ENCODE data around the gene NT5C3A. TPM values are rescaled to one million over a fixed set of nuclear protein-coding genes. Genes with fewer than 3 reads are reported as not detected.

NT5C3A gene
- polyA plus RNA-seq (2013), result 16.5 and 17.2 TPM in 2 replicates

DNA sequence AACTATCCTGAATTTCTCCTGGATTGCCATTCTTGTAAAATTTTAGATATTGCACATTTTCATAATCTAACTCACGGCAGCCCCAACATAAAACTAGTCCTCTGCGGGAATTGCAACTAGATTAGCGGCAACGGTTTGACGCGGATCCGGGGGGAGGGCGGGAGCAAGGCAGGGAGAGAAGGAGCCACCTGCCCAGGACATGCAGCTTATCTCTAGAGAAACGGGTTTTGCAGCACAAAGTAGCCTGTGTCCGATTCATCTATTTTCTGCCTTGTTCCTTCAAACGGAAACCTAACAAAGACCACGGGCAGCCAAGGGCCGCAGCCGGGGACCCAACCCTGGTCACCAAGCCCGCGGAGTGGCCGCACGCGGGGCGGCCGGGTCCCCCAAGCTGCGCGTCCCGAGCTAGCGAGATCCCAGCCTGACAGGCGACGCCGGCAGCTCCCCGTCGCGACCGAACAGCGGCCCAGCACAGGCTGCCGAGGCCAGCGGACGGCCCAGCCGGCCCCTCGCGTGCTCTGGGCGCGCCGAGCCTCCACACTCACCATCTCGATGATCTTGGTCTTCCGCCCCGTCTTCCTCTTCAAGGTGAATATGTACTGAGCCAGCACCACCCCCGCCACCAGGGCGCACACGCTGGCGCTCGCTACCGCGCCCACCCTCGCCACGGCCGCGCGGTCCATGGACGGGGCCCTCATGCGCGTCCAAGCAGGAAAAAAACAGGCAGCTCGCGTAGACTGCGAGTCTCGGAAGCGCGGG, at the start of gene NT5C3A:
TSS of gene NT5C3A (minus strand) at position 754 of the 759 bp plus-strand sequence. CDS start at position 683, 71 bp downstream.
- Histone ChIP-seq H4K91ac (ENCODE audit: low read depth, low read length) (peak within 1 kb of the TSS; percentile 85), H3K27me3 (ENCODE audit: insufficient read depth, low read length) (no peaks in the 10 kb centered on the region), H3K4me1 (ENCODE audit: control insufficient read depth in 1 of 2, insufficient read depth in 2 of 2, low read length in 2 of 2) (no peaks in the 10 kb centered on the region), H2BK5ac (ENCODE audit: low read depth, low read length, poor library complexity) (peak within 1 kb of the TSS; percentile 68), H3K14ac (ENCODE audit: low read length) (peak within 1 kb of the TSS; percentile 93), H3K4me3 (ENCODE audit: low read depth, low read length) (peak within 1 kb of the TSS; percentile 82), H2BK120ac (ENCODE audit: insufficient read depth, low read length, poor library complexity) (peak within 1 kb of the TSS; percentile 44), H2AFZ (ENCODE audit: insufficient read depth, low read length, poor library complexity) (peak within 1 kb of the TSS; percentile 95), H3K9ac (ENCODE audit: low read length) (peak within 1 kb of the TSS; percentile 87), H3K36me3 (ENCODE audit: control insufficient read depth in 1 of 2, insufficient read depth in 2 of 2, low read length in 2 of 2) (peaks cover 0 to 1% of the 10 kb centered on the region in 2 experiments), H3K79me1 (ENCODE audit: low read length) (peaks cover 8% of the 10 kb centered on the region), H3K18ac (ENCODE audit: low read length) (peak within 1 kb of the TSS; percentile 87), H3K9me3 (ENCODE audit: insufficient read depth, low read depth, low read length) (no peaks in the 10 kb centered on the region), H4K12ac (ENCODE audit: low read depth, low read length) (peak within 1 kb of the TSS; percentile 95), H3K4ac (ENCODE audit: low read depth, low read length) (peak within 1 kb of the TSS; percentile 65), H3K79me2 (ENCODE audit: control insufficient read depth, insufficient read depth, low read length, poor library complexity) (peaks cover 10% of the 10 kb centered on the region), H3K23ac (ENCODE audit: low read length) (no peak within 1 kb of the TSS), H2BK12ac (ENCODE audit: low read length) (no peak within 1 kb of the TSS), H4K8ac (ENCODE audit: low read depth, low read length) (peak within 1 kb of the TSS; percentile 87), H3K4me2 (ENCODE audit: low read length) (peak within 1 kb of the TSS; percentile 89), H3K27ac (ENCODE audit: low read depth, low read length) (peak within 1 kb of the TSS; percentile 86), H2AK5ac (ENCODE audit: low read length) (no peak within 1 kb of the TSS)
- DNase-seq, result peak; percentile 38 to 70
- WGBS (ENCODE audit: extremely low coverage, insufficient coverage, insufficient read length), result no CpG with 5 or more reads among the region's 66 CpGs

DNA sequence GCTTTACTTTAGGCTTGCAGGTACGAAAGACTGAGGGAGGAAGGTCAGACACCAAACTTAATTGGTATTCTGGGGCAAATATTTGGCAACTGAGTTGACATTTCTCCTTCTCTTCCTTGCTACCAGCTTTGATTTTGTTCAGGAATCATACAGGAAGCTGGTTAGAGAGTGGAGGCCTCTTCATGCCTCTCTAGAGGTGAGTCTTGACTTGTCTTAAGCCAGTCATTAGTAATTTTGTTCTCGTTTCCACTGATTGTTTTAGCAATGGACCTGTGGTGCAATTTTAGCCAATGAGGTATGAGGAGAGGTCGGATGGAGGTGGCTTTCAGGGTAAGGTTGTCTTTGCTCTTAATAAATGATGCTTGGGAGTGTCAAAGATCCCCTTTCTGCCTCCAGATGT, 49.0 kb upstream of the NT5C3A start:
- no peaks in the 10 kb centered on the region for H3K9me3 ChIP-seq (ENCODE audit: insufficient read depth, low read depth, low read length)
- H3K4me2 ChIP-seq (ENCODE audit: low read length), result no peak overlapping the region
- no peak overlapping the region for H3K4me3 ChIP-seq (ENCODE audit: low read depth, low read length)
- DNase-seq, result no peak
- peaks cover 6% of the 10 kb centered on the region for H3K79me2 ChIP-seq (ENCODE audit: control insufficient read depth, insufficient read depth, low read length, poor library complexity)
- no peak overlapping the region for H3K23ac ChIP-seq (ENCODE audit: low read length)
- no peak overlapping the region for H2AK5ac ChIP-seq (ENCODE audit: low read length)
- no peak overlapping the region for H3K14ac ChIP-seq (ENCODE audit: low read length)
- no peak overlapping the region for H3K9ac ChIP-seq (ENCODE audit: low read length)
- H4K91ac ChIP-seq (ENCODE audit: low read depth, low read length), result no peak overlapping the region
- H3K36me3 ChIP-seq (ENCODE audit: control insufficient read depth in 1 of 2, insufficient read depth in 2 of 2, low read length in 2 of 2), result no peaks in the 10 kb centered on the region
- no peak overlapping the region for H4K12ac ChIP-seq (ENCODE audit: low read depth, low read length)
- no peak overlapping the region for H3K4ac ChIP-seq (ENCODE audit: low read depth, low read length)
- no peak overlapping the region for H2BK120ac ChIP-seq (ENCODE audit: insufficient read depth, low read length, poor library complexity)
- no peak overlapping the region for H2AFZ ChIP-seq (ENCODE audit: insufficient read depth, low read length, poor library complexity)
- no peak overlapping the region for H3K27ac ChIP-seq (ENCODE audit: low read depth, low read length)
- H2BK5ac ChIP-seq (ENCODE audit: low read depth, low read length, poor library complexity), result no peak overlapping the region
- no peak overlapping the region for H2BK12ac ChIP-seq (ENCODE audit: low read length)
- H4K8ac ChIP-seq (ENCODE audit: low read depth, low read length), result no peak overlapping the region
- no CpG with 5 or more reads among the region's 3 CpGs for WGBS (ENCODE audit: extremely low coverage, insufficient coverage, insufficient read length)
- H3K18ac ChIP-seq (ENCODE audit: low read length), result no peak overlapping the region
- H3K79me1 ChIP-seq (ENCODE audit: low read length), result peaks cover 3% of the 10 kb centered on the region
- H3K27me3 ChIP-seq (ENCODE audit: insufficient read depth, low read length), result no peaks in the 10 kb centered on the region
- peaks cover 0 to 2% of the 10 kb centered on the region in 2 experiments for H3K4me1 ChIP-seq (ENCODE audit: control insufficient read depth in 1 of 2, insufficient read depth in 2 of 2, low read length in 2 of 2)

DNA sequence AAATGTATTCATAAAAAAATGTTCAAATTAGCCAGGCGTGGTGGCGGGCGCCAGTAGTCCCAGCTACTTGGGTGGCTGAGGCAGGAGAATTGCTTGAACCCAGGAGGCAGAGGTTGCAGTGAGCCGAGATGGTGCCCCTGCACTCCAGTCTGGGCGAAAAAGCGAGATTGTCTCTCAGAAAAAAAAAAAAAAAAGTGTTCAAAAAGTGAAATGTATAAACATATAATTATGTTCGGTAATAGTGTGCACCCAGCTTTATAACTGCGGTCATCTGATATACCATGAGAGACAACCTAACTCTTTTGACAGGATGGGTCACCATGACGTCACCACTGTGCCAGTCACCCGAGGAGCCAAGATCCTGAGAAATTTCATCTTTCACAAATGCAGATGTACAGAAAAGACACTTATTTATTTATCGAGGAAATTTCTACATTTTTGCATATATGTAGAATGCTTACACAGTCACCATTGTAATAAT, 47.2 kb upstream of the NT5C3A start:
- no peak overlapping the region for H2BK5ac ChIP-seq (ENCODE audit: low read depth, low read length, poor library complexity)
- H3K27me3 ChIP-seq (ENCODE audit: insufficient read depth, low read length), result no peaks in the 10 kb centered on the region
- no peaks in the 10 kb centered on the region for H3K9me3 ChIP-seq (ENCODE audit: insufficient read depth, low read depth, low read length)
- peak in 1 of 2 donors; percentile 24 for DNase-seq
- H3K4me3 ChIP-seq (ENCODE audit: low read depth, low read length), result peak overlapping the region; percentile 72
- no peak overlapping the region for H3K4ac ChIP-seq (ENCODE audit: low read depth, low read length)
- no peak overlapping the region for H3K18ac ChIP-seq (ENCODE audit: low read length)
- no CpG with 5 or more reads among the region's 11 CpGs for WGBS (ENCODE audit: extremely low coverage, insufficient coverage, insufficient read length)
- H2BK12ac ChIP-seq (ENCODE audit: low read length), result no peak overlapping the region
- no peak overlapping the region for H2AK5ac ChIP-seq (ENCODE audit: low read length)
- H3K23ac ChIP-seq (ENCODE audit: low read length), result no peak overlapping the region
- H2AFZ ChIP-seq (ENCODE audit: insufficient read depth, low read length, poor library complexity), result peak overlapping the region; percentile 83
- no peak overlapping the region for H4K91ac ChIP-seq (ENCODE audit: low read depth, low read length)
- H3K4me1 ChIP-seq (ENCODE audit: control insufficient read depth in 1 of 2, insufficient read depth in 2 of 2, low read length in 2 of 2), result peaks cover 0 to 2% of the 10 kb centered on the region in 2 experiments
- H3K14ac ChIP-seq (ENCODE audit: low read length), result no peak overlapping the region
- no peaks in the 10 kb centered on the region for H3K36me3 ChIP-seq (ENCODE audit: control insufficient read depth in 1 of 2, insufficient read depth in 2 of 2, low read length in 2 of 2)
- peaks cover 6% of the 10 kb centered on the region for H3K79me2 ChIP-seq (ENCODE audit: control insufficient read depth, insufficient read depth, low read length, poor library complexity)
- H4K12ac ChIP-seq (ENCODE audit: low read depth, low read length), result no peak overlapping the region
- peak overlapping the region; percentile 86 for H3K4me2 ChIP-seq (ENCODE audit: low read length)
- H4K8ac ChIP-seq (ENCODE audit: low read depth, low read length), result peak overlapping the region; percentile 50
- H3K27ac ChIP-seq (ENCODE audit: low read depth, low read length), result no peak overlapping the region
- H3K9ac ChIP-seq (ENCODE audit: low read length), result peak overlapping the region; percentile 58
- H3K79me1 ChIP-seq (ENCODE audit: low read length), result peaks cover 3% of the 10 kb centered on the region
- H2BK120ac ChIP-seq (ENCODE audit: insufficient read depth, low read length, poor library complexity), result no peak overlapping the region

- WGBS (ENCODE audit: extremely low coverage, insufficient coverage, insufficient read length), result no CpG with 5 or more reads among the region's 100 CpGs
- H4K91ac ChIP-seq (ENCODE audit: low read depth, low read length), result peak within 1 kb of the TSS; percentile 50
- peak within 1 kb of the TSS; percentile 96 for H3K9ac ChIP-seq (ENCODE audit: low read length)
- H2BK5ac ChIP-seq (ENCODE audit: low read depth, low read length, poor library complexity), result peak within 1 kb of the TSS; percentile 11
- no peaks in the 10 kb centered on the region for H3K9me3 ChIP-seq (ENCODE audit: insufficient read depth, low read depth, low read length)
- H3K23ac ChIP-seq (ENCODE audit: low read length), result no peak within 1 kb of the TSS
- H3K4me3 ChIP-seq (ENCODE audit: low read depth, low read length), result peak within 1 kb of the TSS; percentile 96
- DNase-seq, result peak; percentile 58 to 75
- H3K79me2 ChIP-seq (ENCODE audit: control insufficient read depth, insufficient read depth, low read length, poor library complexity), result peaks cover 6% of the 10 kb centered on the region
- peak within 1 kb of the TSS; percentile 63 for H3K18ac ChIP-seq (ENCODE audit: low read length)
- H2BK120ac ChIP-seq (ENCODE audit: insufficient read depth, low read length, poor library complexity), result peak within 1 kb of the TSS; percentile 35
- peak within 1 kb of the TSS; percentile 96 for H3K4me2 ChIP-seq (ENCODE audit: low read length)
- peak within 1 kb of the TSS; percentile 97 for H2AFZ ChIP-seq (ENCODE audit: insufficient read depth, low read length, poor library complexity)
- no peak within 1 kb of the TSS for H2BK12ac ChIP-seq (ENCODE audit: low read length)
- H4K8ac ChIP-seq (ENCODE audit: low read depth, low read length), result peak within 1 kb of the TSS; percentile 89
- H3K4me1 ChIP-seq (ENCODE audit: control insufficient read depth in 1 of 2, insufficient read depth in 2 of 2, low read length in 2 of 2), result peaks cover 0 to 2% of the 10 kb centered on the region in 2 experiments
- peak within 1 kb of the TSS; percentile 19 for H4K12ac ChIP-seq (ENCODE audit: low read depth, low read length)
- H3K27ac ChIP-seq (ENCODE audit: low read depth, low read length), result peak within 1 kb of the TSS; percentile 50
- H2AK5ac ChIP-seq (ENCODE audit: low read length), result no peak within 1 kb of the TSS
- H3K27me3 ChIP-seq (ENCODE audit: insufficient read depth, low read length), result no peaks in the 10 kb centered on the region
- peak within 1 kb of the TSS; percentile 70 for H3K4ac ChIP-seq (ENCODE audit: low read depth, low read length)
- peak within 1 kb of the TSS; percentile 71 for H3K14ac ChIP-seq (ENCODE audit: low read length)
- H3K79me1 ChIP-seq (ENCODE audit: low read length), result peaks cover 3% of the 10 kb centered on the region
- H3K36me3 ChIP-seq (ENCODE audit: control insufficient read depth in 1 of 2, insufficient read depth in 2 of 2, low read length in 2 of 2), result no peaks in the 10 kb centered on the region
Observed at GRCh38 chr7:33109005-33109757, 46.6 kb upstream of the NT5C3A start, which contains the start of gene RP9. Gene RP9, minus strand, starts transcription at chr7:33109404. Its CDS starts 32 bp downstream, at chr7:33109372.
